IPS DF 6.9 (cell line): ENCODE results near the gene ENOX1.

ENCODE experiments used
- DNase-seq: peaks from one replicate; pipeline ENCODE4 v3.0.0-alpha.2; 2013; ENCODE audit warnings: low read depth, low spot score
- H3K27ac ChIP-seq: one replicate; pipeline ENCODE4 v1.5.1; 2013; ENCODE audit warnings: low read length, control low read depth
- H3K27me3 ChIP-seq: 2 replicates; pipeline ENCODE4 v1.6.1; 2013; ENCODE audit warnings: mild to moderate bottlenecking, low read length; ENCODE audit not compliant: control insufficient read depth, insufficient read depth
- H3K36me3 ChIP-seq: 2 replicates; pipeline ENCODE4 v1.6.1; 2013; ENCODE audit warnings: low read length; ENCODE audit not compliant: control insufficient read depth, insufficient read depth
- H3K4me1 ChIP-seq: 2 replicates; pipeline ENCODE4 v1.6.1; 2013; ENCODE audit warnings: low read length; ENCODE audit not compliant: control insufficient read depth, insufficient read depth
- H3K4me3 ChIP-seq: 2 replicates; pipeline ENCODE4 v1.5.1; 2013; ENCODE audit warnings: mild to moderate bottlenecking, low read length
- H3K9me3 ChIP-seq: 2 replicates; pipeline ENCODE4 v1.6.1; 2013; ENCODE audit warnings: low read length, inconsistent platforms; ENCODE audit not compliant: control insufficient read depth, insufficient read depth
- WGBS: extraction: QIAGEN DNeasy Blood & Tissue Kit; methylation state at CpG from one replicate; pipeline ENCODE4 v1.1.7; 2013; ENCODE audit warnings: mixed read lengths, missing lambda C conversion rate; ENCODE audit not compliant: insufficient read length, insufficient coverage; 5-methylcytosine and 5-hydroxymethylcytosine counted together

The ENOX1 gene

GRCh38 chr13:43405457-43405856, 381.3 kb downstream of the ENOX1 start:
- no CpG with 5 or more reads among the region's 1 CpG for WGBS
- no peak overlapping the region for H3K27ac ChIP-seq
- no peaks in the 10 kb centered on the region for H3K9me3 ChIP-seq
- no peaks in the 10 kb centered on the region; the same call in 1 of the 2 replicates for H3K4me1 ChIP-seq
- no peak for DNase-seq
- no peaks in the 10 kb centered on the region for H3K36me3 ChIP-seq
- H3K27me3 ChIP-seq = no peaks in the 10 kb centered on the region
- H3K4me3 ChIP-seq = no peak overlapping the region

GRCh38 chr13:43402380-43402779, 384.4 kb downstream of the ENOX1 start:
- H3K27ac ChIP-seq = no peak overlapping the region
- DNase-seq = no peak
- no peaks in the 10 kb centered on the region for H3K36me3 ChIP-seq
- H3K4me3 ChIP-seq = no peak overlapping the region
- H3K9me3 ChIP-seq = no peaks in the 10 kb centered on the region
- WGBS = no CpG with 5 or more reads among the region's 1 CpG
- no peaks in the 10 kb centered on the region for H3K4me1 ChIP-seq
- H3K27me3 ChIP-seq = no peaks in the 10 kb centered on the region

GRCh38 chr13:43401361-43401760, 385.4 kb downstream of the ENOX1 start:
- WGBS = no CpG with 5 or more reads among the region's 4 CpGs
- Histone ChIP-seq H3K4me3 (no peak overlapping the region), H3K36me3 (no peaks in the 10 kb centered on the region), H3K9me3 (no peaks in the 10 kb centered on the region), H3K27me3 (no peaks in the 10 kb centered on the region), H3K27ac (no peak overlapping the region), H3K4me1 (no peaks in the 10 kb centered on the region)
- no peak for DNase-seq

- WGBS = no CpG with 5 or more reads among the region's 3 CpGs
- Histone ChIP-seq H3K4me1 (no peaks in the 10 kb centered on the region), H3K27ac (no peak overlapping the region), H3K27me3 (no peaks in the 10 kb centered on the region), H3K9me3 (no peaks in the 10 kb centered on the region), H3K4me3 (no peak overlapping the region), H3K36me3 (no peaks in the 10 kb centered on the region)
- DNase-seq = no peak
These were observed 389.7 kb downstream of the ENOX1 start for GRCh38 chr13:43397111-43397510.

GRCh38 chr13:43391036-43391435, 395.7 kb downstream of the ENOX1 start:
- no peaks in the 10 kb centered on the region for H3K27me3 ChIP-seq
- WGBS = no CpG with 5 or more reads among the region's 5 CpGs
- H3K27ac ChIP-seq = no peak overlapping the region
- H3K36me3 ChIP-seq = no peaks in the 10 kb centered on the region
- no peaks in the 10 kb centered on the region for H3K4me1 ChIP-seq
- DNase-seq = no peak
- H3K9me3 ChIP-seq = no peaks in the 10 kb centered on the region
- no peak overlapping the region for H3K4me3 ChIP-seq

- Histone ChIP-seq H3K27ac (no peak overlapping the region), H3K36me3 (no peaks in the 10 kb centered on the region), H3K4me1 (no peaks in the 10 kb centered on the region), H3K4me3 (no peak overlapping the region), H3K27me3 (no peaks in the 10 kb centered on the region), H3K9me3 (no peaks in the 10 kb centered on the region)
- WGBS = no CpG with 5 or more reads among the region's 4 CpGs
- DNase-seq = no peak
These were observed 396.2 kb downstream of the ENOX1 start for GRCh38 chr13:43390619-43391018.

- H3K36me3 ChIP-seq = no peaks in the 10 kb centered on the region
- no peaks in the 10 kb centered on the region for H3K27me3 ChIP-seq
- no peaks in the 10 kb centered on the region for H3K9me3 ChIP-seq
- no peak for DNase-seq
- H3K27ac ChIP-seq = no peak overlapping the region
- no CpG with 5 or more reads among the region's 4 CpGs for WGBS
- no peak overlapping the region for H3K4me3 ChIP-seq
- no peaks in the 10 kb centered on the region for H3K4me1 ChIP-seq
These were observed 396.8 kb downstream of the ENOX1 start for GRCh38 chr13:43389983-43390382.

GRCh38 chr13:43389573-43389972, 397.2 kb downstream of the ENOX1 start:
- Histone ChIP-seq H3K27me3 (no peaks in the 10 kb centered on the region), H3K9me3 (no peaks in the 10 kb centered on the region), H3K27ac (no peak overlapping the region), H3K4me3 (no peak overlapping the region), H3K4me1 (no peaks in the 10 kb centered on the region), H3K36me3 (no peaks in the 10 kb centered on the region)
- no CpG with 5 or more reads among the region's 1 CpG for WGBS
- no peak for DNase-seq

- WGBS = no CpG with 5 or more reads among the region's 2 CpGs
- H3K4me3 ChIP-seq = no peak overlapping the region
- no peak overlapping the region for H3K27ac ChIP-seq
- H3K9me3 ChIP-seq = no peaks in the 10 kb centered on the region
- no peak for DNase-seq
- no peaks in the 10 kb centered on the region for H3K4me1 ChIP-seq
- no peaks in the 10 kb centered on the region for H3K36me3 ChIP-seq
- H3K27me3 ChIP-seq = no peaks in the 10 kb centered on the region
These were observed 398.3 kb downstream of the ENOX1 start for GRCh38 chr13:43388282-43389034.

GRCh38 chr13:43387880-43388279, 398.9 kb downstream of the ENOX1 start:
- H3K9me3 ChIP-seq = no peaks in the 10 kb centered on the region
- H3K27ac ChIP-seq = no peak overlapping the region
- no peaks in the 10 kb centered on the region for H3K4me1 ChIP-seq
- WGBS = no CpG with 5 or more reads among the region's 2 CpGs
- H3K4me3 ChIP-seq = no peak overlapping the region
- no peaks in the 10 kb centered on the region for H3K36me3 ChIP-seq
- no peak for DNase-seq
- no peaks in the 10 kb centered on the region for H3K27me3 ChIP-seq

GRCh38 chr13:43383498-43384165, 403.1 kb downstream of the ENOX1 start:
- Histone ChIP-seq H3K4me1 (no peaks in the 10 kb centered on the region), H3K4me3 (no peak overlapping the region), H3K9me3 (no peaks in the 10 kb centered on the region), H3K27me3 (no peaks in the 10 kb centered on the region), H3K27ac (no peak overlapping the region), H3K36me3 (no peaks in the 10 kb centered on the region)
- no peak for DNase-seq
- no CpG with 5 or more reads among the region's 5 CpGs for WGBS
